GM18907 (cell line): Measurements from ENCODE around the gene AMOT.
"Not testable (repeated sequence)": the region's sequence is repeated elsewhere in the genome, so short reads cannot be mapped to it uniquely, and the experiment has no call there.

Experiments
- ATAC-seq: cut with Tn5 transposase; IDR thresholded peaks from one replicate; pipeline ENCODE4 v1.9.1; 2021; ENCODE audit warnings: mild to moderate bottlenecking, moderate library complexity; ENCODE audit not compliant: unreplicated experiment

The AMOT gene, protein sequence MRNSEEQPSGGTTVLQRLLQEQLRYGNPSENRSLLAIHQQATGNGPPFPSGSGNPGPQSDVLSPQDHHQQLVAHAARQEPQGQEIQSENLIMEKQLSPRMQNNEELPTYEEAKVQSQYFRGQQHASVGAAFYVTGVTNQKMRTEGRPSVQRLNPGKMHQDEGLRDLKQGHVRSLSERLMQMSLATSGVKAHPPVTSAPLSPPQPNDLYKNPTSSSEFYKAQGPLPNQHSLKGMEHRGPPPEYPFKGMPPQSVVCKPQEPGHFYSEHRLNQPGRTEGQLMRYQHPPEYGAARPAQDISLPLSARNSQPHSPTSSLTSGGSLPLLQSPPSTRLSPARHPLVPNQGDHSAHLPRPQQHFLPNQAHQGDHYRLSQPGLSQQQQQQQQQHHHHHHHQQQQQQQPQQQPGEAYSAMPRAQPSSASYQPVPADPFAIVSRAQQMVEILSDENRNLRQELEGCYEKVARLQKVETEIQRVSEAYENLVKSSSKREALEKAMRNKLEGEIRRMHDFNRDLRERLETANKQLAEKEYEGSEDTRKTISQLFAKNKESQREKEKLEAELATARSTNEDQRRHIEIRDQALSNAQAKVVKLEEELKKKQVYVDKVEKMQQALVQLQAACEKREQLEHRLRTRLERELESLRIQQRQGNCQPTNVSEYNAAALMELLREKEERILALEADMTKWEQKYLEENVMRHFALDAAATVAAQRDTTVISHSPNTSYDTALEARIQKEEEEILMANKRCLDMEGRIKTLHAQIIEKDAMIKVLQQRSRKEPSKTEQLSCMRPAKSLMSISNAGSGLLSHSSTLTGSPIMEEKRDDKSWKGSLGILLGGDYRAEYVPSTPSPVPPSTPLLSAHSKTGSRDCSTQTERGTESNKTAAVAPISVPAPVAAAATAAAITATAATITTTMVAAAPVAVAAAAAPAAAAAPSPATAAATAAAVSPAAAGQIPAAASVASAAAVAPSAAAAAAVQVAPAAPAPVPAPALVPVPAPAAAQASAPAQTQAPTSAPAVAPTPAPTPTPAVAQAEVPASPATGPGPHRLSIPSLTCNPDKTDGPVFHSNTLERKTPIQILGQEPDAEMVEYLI

DNA sequence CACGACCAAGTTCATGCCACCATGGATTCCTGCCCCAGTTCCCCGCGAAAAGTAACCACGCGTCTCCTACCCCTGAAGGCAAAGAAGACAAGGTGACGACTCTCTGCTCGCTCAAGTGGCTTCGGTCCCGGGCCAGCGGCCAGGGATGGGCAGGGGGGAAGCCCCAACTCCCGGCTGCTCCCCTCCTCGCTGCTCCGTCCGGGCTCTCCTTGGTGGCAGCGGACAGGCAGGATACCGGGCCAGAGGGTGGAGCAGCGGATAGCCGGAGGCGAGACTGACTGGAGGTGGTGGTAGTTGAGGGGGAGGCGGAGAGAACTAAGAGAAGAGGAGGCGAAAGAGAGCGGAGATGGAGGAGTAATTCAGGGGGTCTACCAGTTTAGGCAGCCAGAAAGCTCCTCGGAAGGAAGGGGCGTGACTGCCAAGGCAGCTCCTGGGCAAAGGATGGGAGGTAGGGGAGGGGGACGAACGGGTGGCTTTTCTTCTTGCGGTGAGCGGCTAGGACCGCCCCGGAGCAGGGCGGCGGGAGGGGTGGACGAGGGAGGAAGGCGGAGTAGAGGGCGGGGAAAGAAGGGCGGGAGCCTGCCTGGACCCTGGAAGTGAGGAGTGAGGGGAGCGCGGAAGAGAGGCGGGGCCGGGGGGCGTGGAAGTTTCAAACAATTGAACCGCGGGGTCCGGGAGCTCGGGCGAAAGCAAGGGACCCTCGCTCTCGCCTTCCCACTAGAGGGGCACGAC is at the start of gene AMOT:
Gene AMOT, minus strand, starts transcription at position 450 of the 732 bp plus-strand sequence. CDS start 17,705 bp downstream, outside the sequence.
- ATAC-seq = peak; percentile 74

DNA sequence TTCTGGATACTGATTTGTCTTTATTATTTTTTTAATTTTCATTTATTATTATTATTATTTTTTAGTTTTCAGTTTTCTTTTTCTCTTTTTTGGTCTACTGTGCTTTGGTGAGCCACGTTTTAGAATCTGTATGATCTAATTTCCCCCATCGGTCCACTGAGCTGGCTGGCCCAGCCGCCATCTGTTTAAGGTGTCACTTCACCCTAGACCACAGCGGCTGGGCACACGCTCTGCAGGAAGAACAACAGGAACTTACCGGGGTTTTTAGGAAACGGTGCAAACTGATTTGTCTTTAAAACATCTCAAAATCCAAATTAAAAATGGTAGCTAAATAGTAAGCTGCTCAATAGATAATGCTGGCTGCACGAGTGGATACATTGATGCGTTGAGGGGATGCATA is 48.8 kb upstream of the AMOT start:
- no peak for ATAC-seq

GRCh38 chrX:112888916-112889315 is 48.3 kb upstream of the AMOT start:
- no peak for ATAC-seq

GRCh38 chrX:112877771-112878173 is 37.1 kb upstream of the AMOT start:
- ATAC-seq = no peak

- ATAC-seq = no peak
Observed at GRCh38 chrX:112874614-112875013, 34.0 kb upstream of the AMOT start.

DNA sequence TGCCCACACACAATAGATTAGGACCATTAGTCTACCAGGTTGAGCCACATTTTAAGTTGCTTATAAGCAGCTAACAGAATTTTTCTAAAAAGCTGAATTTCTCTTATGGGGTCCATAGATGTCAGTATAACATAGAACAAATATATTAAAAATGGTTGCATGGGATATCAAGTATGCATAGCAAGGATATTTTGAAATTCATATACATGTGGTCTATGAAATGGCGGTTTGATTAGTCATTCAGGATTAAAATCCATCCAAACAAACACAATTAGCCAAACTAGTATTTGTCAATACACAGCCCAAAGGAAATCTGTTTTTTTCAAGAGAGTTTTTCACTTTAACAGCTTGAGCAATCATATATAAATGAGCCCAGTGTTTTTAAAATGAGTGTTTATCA is 33.5 kb upstream of the AMOT start:
- ATAC-seq = no peak

GRCh38 chrX:112868586-112868985 is 28.0 kb upstream of the AMOT start:
- ATAC-seq = no peak

GRCh38 chrX:112867570-112867969 is 26.9 kb upstream of the AMOT start:
- ATAC-seq = peak; percentile 80

GRCh38 chrX:112866175-112866574 is 25.5 kb upstream of the AMOT start:
- ATAC-seq = no peak

DNA sequence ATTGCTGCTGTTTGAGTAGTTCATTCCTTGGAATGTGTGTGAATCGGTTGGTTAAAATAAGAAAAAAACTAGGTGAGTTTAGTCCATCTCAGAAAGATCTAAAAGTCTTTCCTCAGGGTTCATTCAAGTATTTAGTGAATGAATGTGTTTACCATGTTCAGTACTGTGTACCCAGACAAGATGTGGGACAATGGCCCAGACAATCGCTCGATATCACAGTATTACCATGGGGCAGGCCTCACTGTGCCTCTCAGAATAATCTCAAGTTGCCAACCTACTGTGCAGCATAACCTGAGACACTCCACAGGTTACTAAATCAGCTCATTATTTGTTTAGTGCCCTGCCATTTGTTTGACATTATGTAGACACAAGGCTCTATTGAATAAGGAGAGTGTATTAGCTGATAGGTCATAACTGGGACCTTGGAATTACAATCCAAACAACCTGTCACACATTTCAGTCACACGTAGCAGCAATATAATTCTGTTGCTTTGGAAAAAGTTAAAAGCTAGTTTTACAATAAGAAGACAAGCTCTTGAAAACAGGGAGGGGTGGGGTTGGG is 24.9 kb upstream of the AMOT start:
- no peak for ATAC-seq

DNA sequence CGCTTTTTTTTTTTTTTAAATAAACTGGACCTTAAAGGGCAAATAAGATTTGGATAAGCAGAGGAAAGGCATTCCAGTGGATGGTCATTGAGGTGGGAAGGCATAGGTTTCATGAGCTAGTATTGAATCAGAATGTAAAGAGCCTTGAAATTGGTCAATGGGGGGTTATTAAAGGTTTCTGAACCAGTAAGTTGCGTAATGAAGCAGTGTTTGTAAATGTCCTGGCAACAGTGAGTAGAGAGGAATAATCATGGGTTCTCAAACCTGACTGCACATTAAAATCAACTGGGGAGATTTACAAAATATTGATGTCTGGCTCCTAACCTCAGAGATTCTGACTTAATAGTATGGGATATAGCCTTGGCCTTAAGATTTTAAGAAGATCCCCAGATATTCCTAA is 23.2 kb upstream of the AMOT start:
- ATAC-seq = no peak

- peak; percentile 76 for ATAC-seq
Observed at GRCh38 chrX:112857478-112857878, 16.8 kb upstream of the AMOT start.

- not testable (repeated sequence) for ATAC-seq
Observed at GRCh38 chrX:112854901-112855300, 14.3 kb upstream of the AMOT start.

GRCh38 chrX:112852851-112853250 is 12.2 kb upstream of the AMOT start:
- no peak for ATAC-seq

DNA sequence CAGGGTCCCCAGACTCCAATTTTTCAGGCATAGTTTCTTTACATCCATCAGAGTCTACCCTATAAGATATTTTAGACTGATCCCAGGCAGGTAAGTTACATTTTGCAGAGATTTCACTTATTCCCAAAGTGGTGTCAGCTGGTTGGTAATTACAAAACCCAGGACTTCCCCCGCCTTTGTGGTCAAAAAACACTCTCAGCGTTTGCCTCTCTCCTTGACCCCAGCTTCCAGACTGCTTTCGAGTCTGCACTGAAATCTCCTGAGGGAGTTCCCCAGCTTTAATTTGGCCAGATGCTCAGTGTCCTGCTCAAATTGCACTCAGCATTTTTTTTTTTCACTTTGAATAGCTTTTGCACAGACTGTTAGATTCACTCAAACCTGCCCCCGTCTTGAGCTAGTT is 11.2 kb upstream of the AMOT start:
- peak; percentile 81 for ATAC-seq

GRCh38 chrX:112851161-112851779 is 10.6 kb upstream of the AMOT start:
- peak; percentile 89 for ATAC-seq

DNA sequence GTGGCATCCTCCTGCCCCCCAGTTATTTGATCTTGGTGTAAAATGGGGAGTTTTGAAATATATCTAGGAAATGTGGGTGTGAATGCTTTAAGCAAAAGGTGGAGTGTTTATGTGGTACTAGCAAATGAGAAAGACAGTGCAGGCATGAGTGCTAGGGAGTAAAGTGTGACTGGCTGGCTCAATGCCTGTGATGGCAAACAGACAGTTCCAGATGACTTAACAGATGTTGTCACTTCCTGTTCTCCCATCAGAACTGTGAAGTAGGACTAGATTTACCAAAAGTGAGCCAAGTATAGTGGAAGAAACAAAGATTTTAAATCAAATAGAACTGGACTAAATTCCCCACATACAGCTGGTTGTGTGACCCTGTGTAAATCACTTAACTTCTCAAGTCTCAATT is 8.4 kb upstream of the AMOT start:
- ATAC-seq = no peak

DNA sequence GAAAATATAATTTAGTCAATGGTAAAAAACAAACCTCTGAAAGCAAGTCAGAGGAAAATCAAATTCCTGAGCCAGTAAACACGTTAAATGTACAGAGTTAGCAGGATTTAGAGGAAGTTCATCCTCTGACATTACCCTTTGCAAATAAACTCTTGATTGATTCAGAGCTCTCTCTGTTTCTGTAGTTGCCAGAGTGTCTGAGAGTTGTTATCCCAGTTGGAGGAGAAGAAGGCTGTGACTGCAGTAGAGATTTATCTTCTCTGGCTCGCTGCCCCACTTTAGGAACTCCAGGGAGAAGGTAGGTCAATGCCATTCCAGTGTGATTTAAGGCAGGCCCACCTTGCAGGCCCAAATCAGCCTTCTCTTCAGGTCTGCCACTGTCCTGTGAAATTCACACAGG is 6.2 kb upstream of the AMOT start:
- ATAC-seq = no peak

- ATAC-seq = no peak
Observed at GRCh38 chrX:112846187-112846586, 5.6 kb upstream of the AMOT start.

- peak; percentile 30 for ATAC-seq
Observed at GRCh38 chrX:112844250-112844649, 3.6 kb upstream of the AMOT start.
